AG09319 (cell line): ENCODE results near the gene ZNF354C.

Experiments used
- DNase-seq: peaks from one replicate; pipeline ENCODE4 v3.0.0-alpha.2; 2010; ENCODE audit warnings: low read depth; ENCODE audit errors: extremely low read depth
- CTCF ChIP-seq: IDR thresholded peaks from 2 replicates; pipeline ENCODE4 v1.5.1; 2011; ENCODE audit warnings: low read depth, mild to moderate bottlenecking, inconsistent platforms, low read length, moderate library complexity

ZNF354C gene

GRCh38 chr5:179129607-179130071, 69.5 kb downstream of the ZNF354C start:
- no peak for TF ChIP-seq CTCF
- no peak for DNase-seq

GRCh38 chr5:179130101-179130681, 70.0 kb downstream of the ZNF354C start:
- DNase-seq: no peak
- no peak for TF ChIP-seq CTCF

- TF ChIP-seq CTCF: no peak
- no peak for DNase-seq
Measured at GRCh38 chr5:179131321-179131835, 71.2 kb downstream of the ZNF354C start.

GRCh38 chr5:179131886-179132585, 71.9 kb downstream of the ZNF354C start:
- TF ChIP-seq CTCF: no peak
- no peak for DNase-seq

GRCh38 chr5:179132586-179133355, 72.6 kb downstream of the ZNF354C start:
- TF ChIP-seq CTCF: no peak
- no peak for DNase-seq
